EH (cell line): ENCODE measurements around the gene TIMM44.

Experiments
- DNase-seq: peaks from one replicate; pipeline ENCODE4 v3.0.0-alpha.2; 2015; ENCODE audit warnings: low read depth

The TIMM44 gene

DNA sequence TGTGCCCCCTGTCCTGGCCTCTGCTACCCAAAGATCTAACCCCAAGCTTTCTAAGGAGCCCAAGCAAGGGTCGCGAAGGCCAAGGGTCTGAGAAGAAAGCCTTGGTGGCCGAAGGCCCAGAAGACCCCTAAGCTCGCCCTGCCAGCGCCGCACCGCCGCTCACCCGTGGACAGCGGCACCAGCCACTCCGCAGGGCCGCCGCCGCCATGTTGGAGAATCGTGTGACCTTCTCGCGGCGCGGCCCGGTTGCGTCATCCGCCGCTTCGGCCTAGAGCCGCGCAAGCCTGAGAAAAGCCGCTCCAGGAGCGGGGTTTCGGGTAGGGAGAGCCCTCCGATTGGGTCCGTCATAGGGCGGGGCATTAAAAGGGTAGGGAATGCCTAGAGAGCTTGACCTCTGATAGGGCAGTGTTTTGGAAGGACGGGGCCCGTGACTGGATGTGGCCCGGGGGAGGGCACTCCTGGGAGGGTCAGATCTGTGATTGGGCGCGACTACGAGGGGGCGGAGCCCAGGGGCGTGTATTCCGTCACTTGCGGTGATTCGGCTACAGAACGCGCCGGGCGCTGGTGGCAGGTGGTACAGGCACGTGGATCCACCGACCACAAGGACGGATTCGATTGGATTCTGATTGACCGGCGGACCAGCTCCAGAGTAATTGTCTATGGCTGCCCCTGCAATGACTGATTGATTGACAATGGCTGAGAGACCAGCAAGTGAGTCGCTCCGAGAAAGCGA lies at the start of gene TIMM44:
TIMM44 (minus strand) TSS at position 223 of the 733 bp plus-strand sequence; CDS start at position 208, 15 bp downstream.
- peak; percentile 100 for DNase-seq

DNA sequence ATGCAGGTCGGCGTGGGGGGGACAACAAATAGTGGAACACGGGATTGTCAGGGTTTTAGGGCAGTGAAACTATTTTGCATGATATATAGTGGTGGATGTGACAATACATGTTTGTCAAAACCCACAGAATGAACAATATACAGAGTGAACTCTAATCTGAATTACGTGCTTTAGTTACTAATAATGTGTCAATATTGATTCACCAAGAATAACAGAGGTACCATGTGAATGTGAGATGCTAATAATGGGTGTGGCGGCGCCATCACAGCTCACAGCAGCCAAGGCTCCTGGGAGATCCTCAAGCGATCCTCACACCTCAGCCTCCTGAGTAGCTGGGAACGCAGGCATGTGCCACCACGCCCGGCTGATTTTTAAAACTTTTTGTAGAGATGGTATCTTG lies 49.1 kb upstream of the TIMM44 start:
- no peak for DNase-seq

DNA sequence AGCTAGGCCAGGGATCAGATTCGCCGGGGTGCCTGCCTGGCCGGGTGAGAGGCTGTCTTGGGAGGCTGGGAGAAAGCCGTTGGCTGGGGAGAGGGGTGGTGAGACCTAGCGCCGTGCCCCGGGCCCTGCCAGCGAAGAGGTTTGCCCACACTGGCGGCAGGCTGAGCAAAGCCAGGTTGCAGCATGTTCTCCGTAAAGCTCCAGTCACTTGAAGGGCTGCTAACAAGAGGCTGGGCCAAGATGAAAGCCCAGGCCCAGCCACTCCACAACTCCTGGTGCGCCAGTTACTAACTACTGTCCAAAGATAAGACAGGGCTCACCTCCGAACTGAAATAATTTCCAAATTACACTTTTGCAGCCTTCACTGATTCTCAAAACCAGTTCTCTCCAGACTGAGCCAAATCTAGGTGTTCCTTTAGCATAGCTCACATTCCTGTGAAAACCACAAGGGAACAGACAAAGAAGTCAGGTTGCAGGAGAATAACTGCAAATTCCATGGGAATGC lies 45.7 kb upstream of the TIMM44 start:
- DNase-seq, result no peak

- DNase-seq, result no peak
Observed at GRCh38 chr19:7988307-7988706, 44.8 kb upstream of the TIMM44 start.

- DNase-seq, result peak; percentile 36
Observed at GRCh38 chr19:7987114-7987768, 43.8 kb upstream of the TIMM44 start.

DNA sequence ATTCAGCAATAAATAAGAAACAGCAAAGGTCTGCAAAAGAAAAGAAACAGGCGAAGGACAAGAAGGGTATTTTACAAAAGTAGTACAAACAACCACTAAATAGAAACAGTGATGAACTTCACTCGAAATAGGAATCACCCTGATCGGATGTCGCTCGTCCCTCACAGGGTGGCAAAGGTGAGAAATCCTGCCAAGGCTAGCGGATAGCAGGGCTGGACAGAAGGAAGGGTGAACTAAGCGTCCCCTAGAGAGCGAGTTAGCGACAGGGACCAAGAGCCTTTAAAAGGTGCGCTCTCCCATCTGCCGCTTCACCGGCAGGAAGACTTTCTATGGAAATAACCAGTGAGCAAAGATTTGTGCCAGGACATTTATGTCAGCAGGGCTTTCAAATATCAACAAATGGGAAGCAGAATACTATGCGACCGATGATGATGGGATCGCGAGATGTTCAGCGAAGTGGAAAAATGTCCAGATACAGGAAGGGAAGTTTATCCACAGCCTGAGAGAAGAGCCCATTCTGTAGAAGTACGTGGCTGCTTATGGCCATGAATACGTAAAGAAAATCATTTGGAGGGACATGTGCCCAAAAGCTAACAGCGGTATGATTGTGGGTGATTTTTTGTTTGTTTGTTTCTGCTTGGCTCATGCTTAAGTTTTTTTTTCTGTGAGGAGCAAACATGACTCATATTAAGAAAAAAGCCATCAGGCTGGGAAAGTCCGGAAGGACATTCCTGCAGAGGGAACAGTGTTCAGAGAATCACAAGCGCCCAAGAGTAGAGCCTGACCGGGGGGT lies 43.1 kb upstream of the TIMM44 start:
- peak; percentile 84 for DNase-seq

GRCh38 chr19:7985481-7985911 lies 42.0 kb upstream of the TIMM44 start:
- no peak for DNase-seq

DNA sequence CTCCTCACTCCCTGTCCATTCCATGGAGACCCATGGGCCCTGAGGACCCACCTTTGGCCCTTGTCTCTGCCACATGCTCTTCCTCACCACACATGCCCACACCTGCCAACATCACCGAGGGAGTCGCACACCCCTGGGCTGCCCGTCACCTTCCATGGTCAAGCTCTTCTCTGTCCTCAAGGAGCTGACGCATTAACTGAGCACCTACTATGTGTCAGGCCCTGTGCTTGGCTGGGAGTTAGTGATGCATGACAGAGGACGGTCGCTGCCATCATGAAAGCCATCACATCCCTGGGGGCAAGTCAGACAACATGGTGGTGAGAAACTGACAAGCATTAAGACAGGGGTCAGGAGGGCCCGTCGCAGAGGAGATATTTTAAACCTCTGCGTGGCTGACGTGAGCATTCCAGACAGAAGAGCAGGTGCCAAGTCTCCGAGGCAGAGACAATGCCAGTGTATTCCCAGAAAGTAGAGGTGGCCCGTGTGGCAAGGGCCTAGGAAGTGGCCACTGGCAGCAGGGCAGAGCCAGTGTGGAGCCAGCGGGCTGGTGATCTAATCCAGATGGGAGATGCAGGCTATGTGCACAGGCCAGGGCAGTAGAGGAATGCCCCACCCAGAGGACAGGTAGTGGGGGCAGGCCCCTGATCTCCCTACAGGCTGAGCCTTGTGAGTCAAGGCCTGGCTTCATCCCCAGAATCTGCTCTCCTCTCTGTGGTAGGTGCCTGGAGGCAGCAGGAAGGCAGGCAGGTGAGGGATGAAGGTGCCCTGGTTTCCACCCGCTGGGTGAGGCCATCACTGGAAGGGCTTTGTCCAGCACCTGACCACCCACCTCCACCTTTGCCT lies 40.8 kb upstream of the TIMM44 start:
- DNase-seq, result no peak

DNA sequence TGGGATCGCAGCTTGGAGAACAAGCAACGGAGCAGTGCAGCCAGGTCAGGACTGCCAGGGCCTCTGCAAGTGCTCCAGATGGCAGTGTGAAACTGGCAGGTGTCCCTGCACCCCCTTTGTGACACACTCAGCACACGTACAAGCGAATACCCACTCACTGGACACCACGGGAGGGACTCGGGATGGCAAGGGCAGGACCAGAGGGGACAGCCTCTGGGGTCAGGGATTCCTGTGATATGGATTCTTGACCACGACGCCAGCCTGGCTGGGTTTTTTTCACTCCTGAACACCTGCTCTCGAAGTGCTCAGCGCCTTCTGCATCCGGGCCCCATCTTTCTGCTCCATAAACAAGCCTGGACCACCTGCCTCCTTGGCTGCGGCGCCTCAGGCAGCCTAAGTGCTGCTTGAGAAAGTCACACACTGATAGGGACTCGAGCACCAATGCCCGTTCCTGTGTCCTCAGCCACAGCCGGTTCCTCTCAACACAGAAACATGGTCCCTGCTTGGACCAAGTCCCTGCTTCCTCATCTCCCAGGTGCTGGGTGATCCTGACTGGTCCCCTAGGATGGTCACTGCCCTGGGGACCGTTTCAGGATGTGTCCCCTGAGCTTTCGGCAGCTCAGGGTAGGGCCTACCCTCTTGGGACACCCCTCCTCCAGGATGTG lies 40.0 kb upstream of the TIMM44 start:
- DNase-seq, result no peak

GRCh38 chr19:7982651-7983099 lies 39.2 kb upstream of the TIMM44 start:
- no peak for DNase-seq

DNA sequence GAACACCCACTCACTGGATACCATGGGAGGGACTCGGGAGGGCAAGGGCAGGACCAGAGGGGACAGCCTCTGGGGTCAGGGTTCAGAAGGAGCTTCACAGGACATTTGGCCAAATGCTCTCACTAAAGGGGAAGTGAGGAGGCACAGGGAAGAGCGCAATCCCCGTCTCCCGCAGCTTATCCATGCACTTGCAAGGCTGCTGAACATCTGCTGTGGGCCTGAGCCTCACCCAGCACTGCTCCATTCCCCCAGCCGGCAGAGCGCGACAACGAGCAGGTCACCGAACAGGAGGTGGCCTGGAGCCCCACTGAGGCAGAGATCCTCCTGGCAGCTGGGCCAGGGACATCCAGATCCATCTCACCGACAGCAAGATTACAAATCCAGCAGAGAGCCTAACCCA lies 38.6 kb upstream of the TIMM44 start:
- no peak for DNase-seq

DNA sequence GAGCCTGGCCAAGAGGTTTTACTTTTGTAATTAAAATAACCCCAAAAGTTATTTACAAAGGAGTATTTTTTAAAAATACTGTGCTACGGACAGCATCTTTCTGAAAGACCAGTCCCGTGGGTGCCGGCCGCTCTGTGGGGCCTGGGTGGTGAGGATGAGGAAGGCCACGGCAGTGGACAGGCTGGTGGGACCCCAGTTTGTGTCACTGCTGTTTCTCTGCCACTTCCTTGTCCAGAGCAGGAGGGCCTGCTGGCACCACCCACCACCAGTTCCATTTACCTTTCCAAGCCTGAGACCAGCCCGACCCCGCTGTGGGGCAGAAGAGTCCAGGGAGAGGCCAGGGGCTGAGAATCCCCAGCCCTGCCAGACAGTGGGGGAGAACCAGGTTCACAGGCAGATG lies 38.2 kb upstream of the TIMM44 start:
- DNase-seq, result no peak

GRCh38 chr19:7981199-7981598 lies 37.7 kb upstream of the TIMM44 start:
- no peak for DNase-seq

DNA sequence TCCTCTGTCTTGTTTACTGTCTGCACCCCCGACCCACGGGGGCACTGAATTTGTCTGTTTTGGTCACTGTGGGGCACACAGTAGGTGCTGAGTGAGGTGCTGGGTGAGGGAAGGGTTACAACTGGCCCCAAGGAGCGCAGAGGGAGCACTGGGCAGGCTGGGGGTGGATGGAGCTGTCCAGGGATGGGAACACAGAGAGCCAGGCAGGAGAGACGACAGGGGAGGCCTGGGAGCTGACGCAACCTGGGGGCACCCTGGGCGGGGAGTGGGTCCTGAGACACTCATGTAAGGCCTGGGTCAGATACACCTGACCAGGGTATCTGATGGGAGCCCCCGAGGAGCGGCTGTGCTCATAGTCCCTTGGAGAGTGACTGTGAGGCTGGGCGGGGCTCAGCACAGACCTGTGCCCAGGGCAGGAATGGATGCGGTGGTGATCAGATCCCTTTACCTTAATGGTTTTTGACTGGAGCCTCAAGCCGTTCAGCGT lies 37.2 kb upstream of the TIMM44 start:
- DNase-seq, result no peak

DNA sequence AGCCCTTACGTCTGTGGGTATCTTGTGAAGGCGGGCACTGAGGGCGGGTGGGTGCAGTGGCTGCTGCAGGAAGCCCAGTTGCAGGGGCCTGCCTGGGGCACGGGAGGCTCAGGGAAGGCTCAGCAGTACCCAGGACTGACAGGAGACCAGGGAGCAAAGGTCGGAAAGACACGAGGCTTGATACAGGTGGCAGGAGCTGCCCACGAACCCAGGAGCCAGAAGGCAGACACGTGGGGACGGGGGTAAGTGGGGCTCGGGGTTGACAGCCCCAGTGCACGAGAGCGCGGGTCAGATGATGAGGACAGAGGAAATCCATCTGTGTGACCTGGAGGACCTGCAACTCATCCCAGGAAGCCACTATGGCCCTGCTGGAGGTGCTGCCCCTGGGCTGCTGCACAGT lies 36.7 kb upstream of the TIMM44 start:
- DNase-seq, result no peak

- DNase-seq, result no peak
Observed at GRCh38 chr19:7979559-7979958, 36.1 kb upstream of the TIMM44 start.

GRCh38 chr19:7979011-7979410 lies 35.5 kb upstream of the TIMM44 start:
- no peak for DNase-seq

DNA sequence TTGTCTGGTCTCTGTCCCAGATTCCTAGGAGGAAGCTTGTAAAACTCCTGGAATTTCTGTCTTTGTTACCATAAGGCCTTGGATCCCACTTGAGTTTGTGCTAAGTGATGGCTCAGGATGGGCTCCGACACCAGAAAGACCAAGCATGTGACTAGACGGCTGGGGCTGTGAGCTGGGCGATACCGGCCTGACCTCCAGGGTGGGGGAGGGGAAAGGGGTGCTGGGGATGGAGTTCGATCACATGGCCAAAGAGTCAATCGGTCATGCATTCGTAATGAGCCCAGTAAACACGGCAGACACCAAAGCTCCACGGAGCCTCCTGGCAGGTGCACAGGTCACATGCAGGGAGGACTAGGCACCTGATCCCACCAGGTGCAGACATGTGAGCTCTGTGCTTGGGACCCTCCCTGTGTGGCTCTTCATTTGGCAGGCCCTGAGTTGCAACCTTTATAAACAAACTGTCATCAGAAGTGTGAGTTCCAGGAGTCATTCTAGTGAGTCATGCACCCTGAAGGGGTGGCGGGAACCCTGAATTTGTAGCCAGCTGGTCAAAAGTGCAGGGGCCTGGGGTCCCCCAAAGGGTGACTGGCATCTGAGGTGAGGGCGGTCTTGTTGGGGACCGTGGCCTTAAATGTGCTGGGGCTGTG lies 34.8 kb upstream of the TIMM44 start:
- peak; percentile 15 for DNase-seq

- DNase-seq, result no peak
Observed at GRCh38 chr19:7977723-7978040, 34.2 kb upstream of the TIMM44 start.

DNA sequence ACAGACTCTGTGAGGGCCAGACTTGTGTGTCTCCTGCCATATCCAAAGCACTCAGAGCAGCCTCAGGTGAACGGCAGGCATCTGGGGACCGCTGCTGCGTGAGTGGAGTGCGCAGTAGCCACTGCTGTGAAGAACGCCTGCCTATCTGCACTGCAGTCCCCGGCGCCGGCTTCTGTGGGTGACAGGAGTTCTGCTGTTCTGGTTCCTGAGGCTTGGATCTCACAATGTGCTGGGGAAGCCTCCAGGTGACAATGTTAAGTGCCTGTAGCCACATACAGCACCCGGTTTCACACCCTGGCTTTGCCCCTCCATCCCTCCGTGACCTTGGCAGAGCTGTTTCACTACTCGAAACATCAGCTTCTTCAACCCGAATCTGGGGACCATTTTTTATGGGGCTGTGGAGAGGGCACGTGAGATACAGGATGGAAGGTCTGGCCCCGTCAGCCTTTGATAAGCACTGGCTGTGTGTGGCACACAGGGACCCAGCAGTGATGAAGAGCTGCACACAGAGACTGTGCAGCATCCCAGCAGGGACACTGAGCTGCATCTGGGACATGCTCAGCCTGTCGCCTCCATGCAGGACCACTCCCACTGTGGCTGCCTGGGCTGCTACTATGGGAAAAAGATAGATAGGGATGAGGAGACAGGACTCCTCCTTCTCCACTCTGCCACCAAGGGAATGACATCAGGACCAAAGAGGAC lies 33.7 kb upstream of the TIMM44 start:
- no peak for DNase-seq
